IMR-90 (cell line): Measurements from ENCODE around the gene CLK1. TPM values are rescaled to one million over a fixed set of nuclear protein-coding genes. Genes with fewer than 3 reads are reported as not detected.

Experiments
- ATAC-seq: fragments of 200-7000 bp; cut with Tn5 transposase; 2 replicates; pipeline ENCODE4 v1.9.1; 2020; ENCODE audit warnings: low read depth, mild to moderate bottlenecking, moderate library complexity
- BruUV-seq: library from RNA; stranded (reverse); fragments of 400-500 nt; replicated peaks from 2 replicates; lab custom pipeline; 2021; lab: Mats Ljungman, UMichigan
- CTCF ChIA-PET: fragments of 300-600 bp; formaldehyde crosslinking; extraction: SDS; loops from one replicate; lab custom pipeline; 2021; ENCODE audit warnings: antibody characterized with exemption; lab: Yijun Ruan, JAX
- POLR2A ChIA-PET: fragments of 300-600 bp; sonication (Branson Sonifier 250); formaldehyde crosslinking; loops from one replicate; lab custom pipeline; 2022; ENCODE audit warnings: antibody characterized with exemption; ENCODE audit not compliant: unreplicated experiment; lab: Charles Lee
- DNase-seq: peaks from one replicate; pipeline ENCODE4 v3.0.0; 2013
- H2AFZ ChIP-seq: replicated peaks from 2 replicates; pipeline ENCODE3; 2013; ENCODE audit warnings: low read length, mild to moderate bottlenecking; ENCODE audit not compliant: poor library complexity
- H2AK5ac ChIP-seq: 2 replicates; pipeline ENCODE4 v1.6.1; 2013; ENCODE audit warnings: low read depth, low read length, inconsistent platforms
- H2AK9ac ChIP-seq: replicated peaks from 2 replicates; pipeline ENCODE3; 2013; ENCODE audit warnings: mild to moderate bottlenecking, low read depth, low read length, moderate library complexity; ENCODE audit not compliant: poor library complexity
- H2BK120ac ChIP-seq: 2 replicates; pipeline ENCODE4 v1.6.1; 2013; ENCODE audit warnings: low read depth, low read length, inconsistent platforms
- H2BK15ac ChIP-seq: 3 replicates; pipeline ENCODE4 v1.6.1; 2013; ENCODE audit warnings: low read depth, low read length, inconsistent platforms
- H2BK20ac ChIP-seq: 2 replicates; pipeline ENCODE4 v1.6.1; 2013; ENCODE audit warnings: low read depth, mild to moderate bottlenecking, inconsistent platforms, low read length, moderate library complexity
- H2BK5ac ChIP-seq: 2 replicates; pipeline ENCODE4 v1.6.1; 2013; ENCODE audit warnings: mild to moderate bottlenecking, low read depth, low read length, inconsistent platforms; ENCODE audit not compliant: poor library complexity, severe bottlenecking
- H3K14ac ChIP-seq: replicated peaks from 2 replicates; pipeline ENCODE4 v1.6.1; 2013; ENCODE audit warnings: low read depth, low read length, inconsistent platforms
- H3K18ac ChIP-seq: 2 replicates; pipeline ENCODE4 v1.6.1; 2013; ENCODE audit warnings: low read depth, low read length, control low read depth
- H3K23ac ChIP-seq: 2 replicates; pipeline ENCODE4 v1.6.1; 2013; ENCODE audit warnings: low read depth, low read length, inconsistent platforms
- H3K27ac ChIP-seq: 2 replicates; pipeline ENCODE4 v1.5.1; 2013; ENCODE audit warnings: mild to moderate bottlenecking, control low read depth, low read length; ENCODE audit not compliant: insufficient read depth
- H3K27me3 ChIP-seq: 2 replicates; pipeline ENCODE4 v1.6.1; 2013; ENCODE audit warnings: low read length; ENCODE audit not compliant: control insufficient read depth, insufficient read depth
- H3K36me3 ChIP-seq: 2 replicates; pipeline ENCODE4 v1.6.1; 2013; ENCODE audit warnings: low read length, mixed read lengths; ENCODE audit not compliant: control insufficient read depth, insufficient read depth
- H3K4ac ChIP-seq: 2 replicates; pipeline ENCODE4 v1.6.1; 2013; ENCODE audit warnings: low read depth, low read length, inconsistent platforms
- H3K4me1 ChIP-seq: 2 replicates; pipeline ENCODE4 v1.6.1; 2013; ENCODE audit warnings: low read length, mixed read lengths; ENCODE audit not compliant: control insufficient read depth, insufficient read depth
- H3K4me2 ChIP-seq: 2 replicates; pipeline ENCODE4 v1.6.1; 2013; ENCODE audit warnings: low read depth, mild to moderate bottlenecking, control low read depth, low read length, moderate library complexity
- H3K4me3 ChIP-seq: 2 replicates; pipeline ENCODE4 v1.5.1; 2013; ENCODE audit warnings: low read depth, mild to moderate bottlenecking, control low read depth, low read length, moderate library complexity; ENCODE audit not compliant: insufficient read depth
- H3K56ac ChIP-seq: 2 replicates; pipeline ENCODE4 v1.6.1; 2013; ENCODE audit warnings: low read length, inconsistent platforms; ENCODE audit not compliant: insufficient read depth; ENCODE audit errors: extremely low read depth
- H3K79me1 ChIP-seq, 2 experiments: 2 replicates each; pipeline ENCODE4 v1.6.1; 2013; ENCODE audit warnings: low read length in 2 of 2, inconsistent platforms in 1 of 2, low read depth in 1 of 2
- H3K9ac ChIP-seq: 2 replicates; pipeline ENCODE4 v1.6.1; 2013; ENCODE audit warnings: low read depth, low read length, control low read depth
- H3K9me1 ChIP-seq: 2 replicates; pipeline ENCODE4 v1.6.1; 2013; ENCODE audit warnings: low read length, inconsistent platforms; ENCODE audit not compliant: insufficient read depth
- H3K9me3 ChIP-seq: 2 replicates; pipeline ENCODE4 v1.6.1; 2013; ENCODE audit warnings: low read length; ENCODE audit not compliant: control insufficient read depth, insufficient read depth
- H4K20me1 ChIP-seq: 2 replicates; pipeline ENCODE4 v1.6.1; 2013; ENCODE audit warnings: low read length, inconsistent platforms; ENCODE audit not compliant: insufficient read depth
- H4K5ac ChIP-seq: 2 replicates; pipeline ENCODE4 v1.6.1; 2013; ENCODE audit warnings: mild to moderate bottlenecking, low read depth, low read length, control low read depth
- H4K8ac ChIP-seq, 2 experiments: 2 replicates each; pipeline ENCODE4 v1.6.1; 2013; ENCODE audit warnings: low read depth in 2 of 2, low read length in 2 of 2, control low read depth in 1 of 2, inconsistent platforms in 1 of 2
- H4K91ac ChIP-seq: 2 replicates; pipeline ENCODE4 v1.6.1; 2013; ENCODE audit warnings: low read depth, low read length, inconsistent platforms; ENCODE audit not compliant: insufficient read depth
- BHLHE40 ChIP-seq: fragments of 150-350 bp; IDR thresholded peaks from 2 replicates; pipeline ENCODE4 v1.6.1; 2016; ENCODE audit warnings: mild to moderate bottlenecking, low read depth, low read length
- CEBPB ChIP-seq: IDR thresholded peaks from 2 replicates; pipeline ENCODE4 v1.6.1; 2012; ENCODE audit warnings: low read depth, low read length, improper control_type of control experiment
- CHD1 ChIP-seq: IDR thresholded peaks from 2 replicates; pipeline ENCODE4 v1.6.1; 2012; ENCODE audit warnings: low read depth, low read length, improper control_type of control experiment
- FOS ChIP-seq: fragments of 150-350 bp; IDR thresholded peaks from 2 replicates; pipeline ENCODE4 v1.6.1; 2016; ENCODE audit warnings: low read depth, low read length
- MAFK ChIP-seq: IDR thresholded peaks from 2 replicates; pipeline ENCODE4 v1.6.1; 2012; ENCODE audit warnings: low read depth, low read length, improper control_type of control experiment
- MAZ ChIP-seq: IDR thresholded peaks from 2 replicates; pipeline ENCODE4 v1.6.1; 2012; ENCODE audit warnings: low read depth, mild to moderate bottlenecking, low read length, improper control_type of control experiment, moderate library complexity, borderline replicate concordance
- MXI1 ChIP-seq: IDR thresholded peaks from 2 replicates; pipeline ENCODE4 v1.6.1; 2012; ENCODE audit warnings: low read depth, mild to moderate bottlenecking, low read length, moderate library complexity, borderline replicate concordance
- NFE2L2 ChIP-seq: fragments of 150-350 bp; IDR thresholded peaks from 2 replicates; pipeline ENCODE4 v1.6.1; 2016; ENCODE audit warnings: low read depth, mild to moderate bottlenecking, low read length
- POLR2A ChIP-seq: IDR thresholded peaks from 2 replicates; pipeline ENCODE4 v1.6.1; 2012; ENCODE audit warnings: mild to moderate bottlenecking, low read depth, low read length
- RAD21 ChIP-seq: IDR thresholded peaks from 2 replicates; pipeline ENCODE4 v1.6.1; 2012; ENCODE audit warnings: low read length, improper control_type of control experiment
- RCOR1 ChIP-seq: IDR thresholded peaks from 2 replicates; pipeline ENCODE4 v1.6.1; 2012; ENCODE audit warnings: mild to moderate bottlenecking, low read length, improper control_type of control experiment; ENCODE audit not compliant: insufficient replicate concordance
- RFX5 ChIP-seq: IDR thresholded peaks from 2 replicates; pipeline ENCODE4 v1.8.0; 2012; ENCODE audit warnings: low read depth, mild to moderate bottlenecking, low read length, moderate library complexity
- SMC3 ChIP-seq: fragments of 150-350 bp; IDR thresholded peaks from 2 replicates; pipeline ENCODE4 v1.6.1; 2016; ENCODE audit warnings: low read depth, mild to moderate bottlenecking, antibody characterized with exemption, low read length, moderate library complexity
- USF2 ChIP-seq: fragments of 150-350 bp; IDR thresholded peaks from 2 replicates; pipeline ENCODE4 v1.6.1; 2017; ENCODE audit warnings: mild to moderate bottlenecking, antibody characterized with exemption, low read length, low read depth
- WGBS, 2 experiments: methylation state at CpG; one replicate each; pipeline versions ENCODE4 v1.1.5 to v1.1.7; 2013; ENCODE audit warnings: missing lambda C conversion rate in 2 of 2; ENCODE audit not compliant: insufficient read length in 1 of 2; ENCODE audit errors: extremely low coverage in 2 of 2; 5-methylcytosine and 5-hydroxymethylcytosine counted together
- dilution Hi-C: fragments of 300-500 bp; cut with HindIII; formaldehyde crosslinking; loops from one replicate; pipeline ENCODE4 v1.14.3; 2018; ENCODE audit warnings: low sequenced_read_pairs; ENCODE audit not compliant: unreplicated experiment
- in situ Hi-C: fragments of 300-500 bp; cut with MboI; formaldehyde crosslinking; loops from 3 replicates; pipeline ENCODE4 v1.14.3; 2019; ENCODE audit warnings: low sequenced_read_pairs, inconsistent platforms, mixed read lengths
- intact Hi-C: fragments of 100-400 bp; cut with micrococcal nuclease; formaldehyde crosslinking; loops from 2 replicates; pipeline ENCODE4 v1.10.0; 2022
- polyA plus RNA-seq, 3 experiments: library from polyadenylated mRNA; depleted of rRNA; stranded (reverse); fragments of >200 nt; gene quantifications; 2 replicates each; pipeline ENCODE4 v1.2.3, GENCODE V29; 2012; ENCODE audit warnings: low replicate concordance in 1 of 3
- total RNA-seq: library from RNA; depleted of rRNA; stranded (reverse); fragments of >200 nt; gene quantifications from 2 replicates; pipeline ENCODE4 v1.2.3, GENCODE V29; 2012
- TF ChIP-seq, protein P1 (sequence below): fragments of 150-350 bp; IDR thresholded peaks from 2 replicates; pipeline ENCODE4 v1.6.1; 2016; ENCODE audit warnings: low read depth, mild to moderate bottlenecking, low read length, moderate library complexity, borderline replicate concordance
- TF ChIP-seq, protein P2 (sequence below): conservative IDR thresholded peaks from 2 replicates; pipeline ENCODE4 v1.5.1; 2012; ENCODE audit warnings: mild to moderate bottlenecking, low read depth, low read length, improper control_type of control experiment

CLK1 gene
- total and polyA plus RNA-seq, 2 of the 4 experiments (the other 2 are of a cell fraction): 26.2 to 35.5 TPM

DNA sequence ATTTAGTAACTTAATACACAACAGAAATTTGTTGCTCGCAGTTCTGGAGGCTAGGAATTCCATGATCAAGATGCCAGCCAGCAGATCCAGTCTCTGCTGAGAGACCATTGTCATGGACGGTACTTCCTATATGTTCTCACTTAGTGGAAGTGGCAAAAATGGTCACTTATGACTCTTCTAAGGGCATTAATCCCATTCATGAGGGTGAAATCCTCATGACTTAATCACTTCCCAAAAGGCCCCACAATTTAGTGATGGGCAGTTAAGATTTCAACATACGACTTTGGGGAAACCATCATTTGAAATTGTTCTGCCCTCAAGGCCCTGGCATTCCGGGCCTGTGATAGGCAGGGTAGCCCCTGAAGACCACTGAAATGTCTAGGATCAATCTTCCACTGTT, 29.8 kb downstream of the CLK1 start:
- H4K20me1 ChIP-seq: no peaks in the 10 kb centered on the region
- H3K56ac ChIP-seq: no peak overlapping the region
- in situ Hi-C loops: no loop called here
- H3K23ac ChIP-seq: no peak overlapping the region
- no peak overlapping the region for H3K9ac ChIP-seq
- no peak overlapping the region for H2BK120ac ChIP-seq
- no peak overlapping the region for H2AFZ ChIP-seq
- H3K14ac ChIP-seq: no peak overlapping the region
- H2BK15ac ChIP-seq: no peak overlapping the region
- H3K27ac ChIP-seq: no peak overlapping the region
- no peak overlapping the region for H2AK9ac ChIP-seq
- H3K4me1 ChIP-seq: no peaks in the 10 kb centered on the region
- H3K79me1 ChIP-seq: no peaks in the 10 kb centered on the region
- H4K8ac ChIP-seq: no peak overlapping the region
- no peak overlapping the region for H3K4ac ChIP-seq
- no peak overlapping the region for H3K18ac ChIP-seq
- DNase-seq: no peak
- intact Hi-C loops: no loop called here
- H3K36me3 ChIP-seq: no peaks in the 10 kb centered on the region
- dilution Hi-C loops: no loop called here
- no peak overlapping the region for H4K5ac ChIP-seq
- no peak for ATAC-seq
- H3K27me3 ChIP-seq: no peaks in the 10 kb centered on the region
- no peak overlapping the region for H2BK5ac ChIP-seq
- POLR2A ChIA-PET: no interaction called here
- H3K9me3 ChIP-seq: peaks cover 5% of the 10 kb centered on the region
- H3K4me2 ChIP-seq: no peak overlapping the region
- H4K91ac ChIP-seq: no peak overlapping the region
- no peak overlapping the region for H2AK5ac ChIP-seq
- CTCF ChIA-PET: no interaction called here
- no CpG with 5 or more reads among the region's 4 CpGs for WGBS, 2 experiments
- no peak overlapping the region for H3K4me3 ChIP-seq
- TF ChIP-seq SMC3 (no peak), CHD1 (no peak), USF2 (no peak), CEBPB (no peak), MAFK (no peak), BHLHE40 (no peak), RAD21 (no peak), POLR2A (no peak), MXI1 (no peak), MAZ (no peak), FOS (no peak), NFE2L2 (no peak), RFX5 (no peak), RCOR1 (no peak)
- TF ChIP-seq, protein P1, sequence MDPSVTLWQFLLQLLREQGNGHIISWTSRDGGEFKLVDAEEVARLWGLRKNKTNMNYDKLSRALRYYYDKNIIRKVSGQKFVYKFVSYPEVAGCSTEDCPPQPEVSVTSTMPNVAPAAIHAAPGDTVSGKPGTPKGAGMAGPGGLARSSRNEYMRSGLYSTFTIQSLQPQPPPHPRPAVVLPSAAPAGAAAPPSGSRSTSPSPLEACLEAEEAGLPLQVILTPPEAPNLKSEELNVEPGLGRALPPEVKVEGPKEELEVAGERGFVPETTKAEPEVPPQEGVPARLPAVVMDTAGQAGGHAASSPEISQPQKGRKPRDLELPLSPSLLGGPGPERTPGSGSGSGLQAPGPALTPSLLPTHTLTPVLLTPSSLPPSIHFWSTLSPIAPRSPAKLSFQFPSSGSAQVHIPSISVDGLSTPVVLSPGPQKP: no peak
- TF ChIP-seq, protein P2, sequence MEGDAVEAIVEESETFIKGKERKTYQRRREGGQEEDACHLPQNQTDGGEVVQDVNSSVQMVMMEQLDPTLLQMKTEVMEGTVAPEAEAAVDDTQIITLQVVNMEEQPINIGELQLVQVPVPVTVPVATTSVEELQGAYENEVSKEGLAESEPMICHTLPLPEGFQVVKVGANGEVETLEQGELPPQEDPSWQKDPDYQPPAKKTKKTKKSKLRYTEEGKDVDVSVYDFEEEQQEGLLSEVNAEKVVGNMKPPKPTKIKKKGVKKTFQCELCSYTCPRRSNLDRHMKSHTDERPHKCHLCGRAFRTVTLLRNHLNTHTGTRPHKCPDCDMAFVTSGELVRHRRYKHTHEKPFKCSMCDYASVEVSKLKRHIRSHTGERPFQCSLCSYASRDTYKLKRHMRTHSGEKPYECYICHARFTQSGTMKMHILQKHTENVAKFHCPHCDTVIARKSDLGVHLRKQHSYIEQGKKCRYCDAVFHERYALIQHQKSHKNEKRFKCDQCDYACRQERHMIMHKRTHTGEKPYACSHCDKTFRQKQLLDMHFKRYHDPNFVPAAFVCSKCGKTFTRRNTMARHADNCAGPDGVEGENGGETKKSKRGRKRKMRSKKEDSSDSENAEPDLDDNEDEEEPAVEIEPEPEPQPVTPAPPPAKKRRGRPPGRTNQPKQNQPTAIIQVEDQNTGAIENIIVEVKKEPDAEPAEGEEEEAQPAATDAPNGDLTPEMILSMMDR: no peak
- no peak overlapping the region for H2BK20ac ChIP-seq
- no TSS peak for BruUV-seq
- no peaks in the 10 kb centered on the region for H3K9me1 ChIP-seq
